ENCODE results near the gene NXPH1.

Gene NXPH1

GRCh38 chr7:8765374-8765773 lies 332.0 kb downstream of the NXPH1 start:
- Mint-ChIP-seq H3K9me3 (no peaks in the 10 kb centered on the region), H3K4me1 (no peaks in the 10 kb centered on the region), H3K27ac (no peak overlapping the region), H3K4me3 (no peak overlapping the region), H3K36me3 (ENCODE audit: low read depth) (no peaks in the 10 kb centered on the region), H3K27me3 (ENCODE audit: low read depth) (no peaks in the 10 kb centered on the region)
- TF ChIP-seq CTCF (IDR thresholded peaks at IDR 0.05; ENCODE audit: unreplicated experiment in 3 of 3), result no peak

GRCh38 chr7:8773518-8773917 lies 340.1 kb downstream of the NXPH1 start:
- Mint-ChIP-seq H3K4me1 (no peaks in the 10 kb centered on the region), H3K9me3 (no peaks in the 10 kb centered on the region), H3K36me3 (ENCODE audit: low read depth) (no peaks in the 10 kb centered on the region), H3K4me3 (no peak overlapping the region), H3K27me3 (ENCODE audit: low read depth) (no peaks in the 10 kb centered on the region), H3K27ac (no peak overlapping the region)
- TF ChIP-seq CTCF (IDR thresholded peaks at IDR 0.05; ENCODE audit: unreplicated experiment in 3 of 3), result no peak

GRCh38 chr7:8778459-8778858 lies 345.1 kb downstream of the NXPH1 start:
- no peaks in the 10 kb centered on the region for H3K4me1 Mint-ChIP-seq
- no peaks in the 10 kb centered on the region for H3K27me3 Mint-ChIP-seq (ENCODE audit: low read depth)
- no peaks in the 10 kb centered on the region for H3K36me3 Mint-ChIP-seq (ENCODE audit: low read depth)
- H3K9me3 Mint-ChIP-seq, result no peaks in the 10 kb centered on the region
- TF ChIP-seq CTCF (IDR thresholded peaks at IDR 0.05; ENCODE audit: unreplicated experiment in 3 of 3), result no peak
- H3K4me3 Mint-ChIP-seq, result no peak overlapping the region
- no peak overlapping the region for H3K27ac Mint-ChIP-seq

- no peaks in the 10 kb centered on the region for H3K36me3 Mint-ChIP-seq (ENCODE audit: low read depth)
- H3K4me3 Mint-ChIP-seq, result no peak overlapping the region
- H3K27ac Mint-ChIP-seq, result no peak overlapping the region
- no peak for TF ChIP-seq CTCF (IDR thresholded peaks at IDR 0.05; ENCODE audit: unreplicated experiment in 3 of 3)
- no peaks in the 10 kb centered on the region for H3K27me3 Mint-ChIP-seq (ENCODE audit: low read depth)
- H3K9me3 Mint-ChIP-seq, result no peaks in the 10 kb centered on the region
- H3K4me1 Mint-ChIP-seq, result no peaks in the 10 kb centered on the region
Measured at GRCh38 chr7:8781166-8781565, 347.8 kb downstream of the NXPH1 start.

GRCh38 chr7:8783229-8783628 lies 349.8 kb downstream of the NXPH1 start:
- Mint-ChIP-seq H3K4me3 (no peak overlapping the region), H3K27me3 (ENCODE audit: low read depth) (no peaks in the 10 kb centered on the region), H3K36me3 (ENCODE audit: low read depth) (no peaks in the 10 kb centered on the region), H3K27ac (no peak overlapping the region), H3K9me3 (no peaks in the 10 kb centered on the region), H3K4me1 (no peaks in the 10 kb centered on the region)
- no peak for TF ChIP-seq CTCF (IDR thresholded peaks at IDR 0.05; ENCODE audit: unreplicated experiment in 3 of 3)

DNA sequence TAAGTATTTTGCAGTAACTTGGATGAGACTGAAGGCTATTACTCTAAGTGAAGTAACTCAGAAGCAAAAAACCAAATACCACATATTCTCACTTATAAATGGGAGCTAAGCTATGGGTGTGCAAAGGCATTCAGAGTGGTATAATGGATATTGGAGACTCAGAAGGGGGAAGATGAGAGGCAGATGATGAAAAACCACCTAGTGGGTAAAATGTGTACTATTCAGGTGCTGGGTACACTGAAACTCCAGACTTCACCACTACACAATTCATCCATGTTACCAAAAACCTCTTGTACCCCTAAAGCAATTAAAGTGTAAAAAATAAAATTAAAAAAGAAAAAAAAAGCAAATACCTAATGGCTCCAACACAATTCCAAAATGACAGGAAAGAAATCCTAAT lies 351.7 kb downstream of the NXPH1 start:
- Mint-ChIP-seq H3K4me3 (no peak overlapping the region), H3K27ac (no peak overlapping the region), H3K36me3 (ENCODE audit: low read depth) (no peaks in the 10 kb centered on the region), H3K27me3 (ENCODE audit: low read depth) (no peaks in the 10 kb centered on the region), H3K4me1 (no peaks in the 10 kb centered on the region), H3K9me3 (no peaks in the 10 kb centered on the region)
- TF ChIP-seq CTCF (IDR thresholded peaks at IDR 0.05; ENCODE audit: unreplicated experiment in 3 of 3), result no peak

Measured in nephron (organoid).